Caco-2 (cell line): ENCODE measurements around the gene ZNF385A. TPM values are rescaled to one million over a fixed set of nuclear protein-coding genes. Genes with fewer than 3 reads are reported as not detected.

Source experiments
- BruUV-seq: library from RNA; stranded (reverse); fragments of 400-500 nt; replicated peaks from 2 replicates; lab custom pipeline; 2021; lab: Mats Ljungman, UMichigan
- CTCF ChIA-PET: fragments of 300-600 bp; sonication (Branson Sonifier 250); formaldehyde crosslinking; loops from one replicate; lab custom pipeline; 2022; ENCODE audit warnings: antibody characterized with exemption; lab: Charles Lee
- POLR2A ChIA-PET: fragments of 300-600 bp; sonication (Branson Sonifier 250); formaldehyde crosslinking; loops from one replicate; lab custom pipeline; 2022; ENCODE audit warnings: antibody characterized with exemption; lab: Charles Lee
- DNase-seq, 2 experiments: peaks; one replicate each; pipeline versions ENCODE4 v3.0.0 to v3.0.0-alpha.2; 2020 to 2022
- H3K27me3 ChIP-seq: replicated peaks from 2 replicates; pipeline ENCODE4 v1.6.0; 2011; ENCODE audit warnings: low read length; ENCODE audit not compliant: control insufficient read depth, insufficient read depth
- H3K36me3 ChIP-seq: 2 replicates; pipeline ENCODE4 v1.5.1; 2011; ENCODE audit warnings: low read length; ENCODE audit not compliant: control insufficient read depth, insufficient read depth
- H3K4me1 ChIP-seq: fragments of 250-450 bp; sonication (Bioruptor Pico); 2 replicates; pipeline ENCODE4 v1.5.1; 2020; ENCODE audit warnings: mild to moderate bottlenecking
- H3K4me3 ChIP-seq: 2 replicates; pipeline ENCODE4 v1.5.1; 2011; ENCODE audit warnings: low read depth, mild to moderate bottlenecking, control low read depth, low read length
- H3K9me3 ChIP-seq: fragments of 250-450 bp; sonication (Bioruptor Pico); 2 replicates; pipeline ENCODE4 v1.5.1; 2020; ENCODE audit warnings: mild to moderate bottlenecking, moderate library complexity
- H3K27ac Mint-ChIP-seq: one replicate; pipeline ENCODE4 v1.8.0; 2022; ENCODE audit warnings: mixed read lengths; ENCODE audit not compliant: unreplicated experiment
- H3K27me3 Mint-ChIP-seq: one replicate; pipeline ENCODE4 v1.8.0; 2022; ENCODE audit warnings: mixed read lengths; ENCODE audit not compliant: insufficient read depth, unreplicated experiment
- H3K36me3 Mint-ChIP-seq: one replicate; pipeline ENCODE4 v1.8.0; 2022; ENCODE audit warnings: mild to moderate bottlenecking, mixed read lengths; ENCODE audit not compliant: insufficient read depth, unreplicated experiment
- H3K4me1 Mint-ChIP-seq: one replicate; pipeline ENCODE4 v1.8.0; 2022; ENCODE audit warnings: low read depth, mixed read lengths; ENCODE audit not compliant: unreplicated experiment
- H3K4me3 Mint-ChIP-seq: one replicate; pipeline ENCODE4 v1.8.0; 2022; ENCODE audit warnings: mild to moderate bottlenecking, moderate library complexity, mixed read lengths; ENCODE audit not compliant: unreplicated experiment
- H3K9me3 Mint-ChIP-seq: one replicate; pipeline ENCODE4 v1.8.0; 2022; ENCODE audit warnings: mixed read lengths; ENCODE audit not compliant: unreplicated experiment
- CTCF ChIP-seq, 2 experiments: fragments of 200-600 bp in 1 of 2; IDR thresholded peaks; 1 replicate in 1 of 2; 2 replicates in 1 of 2; pipeline versions ENCODE4 v1.5.1 to v1.8.0; 2011 to 2022; ENCODE audit warnings: antibody characterized with exemption in 1 of 2, control low read depth in 1 of 2, inconsistent platforms in 1 of 2, low read depth in 1 of 2, low read length in 1 of 2, mild to moderate bottlenecking in 1 of 2, moderate library complexity in 1 of 2; ENCODE audit not compliant: insufficient read depth in 1 of 2, severe bottlenecking in 1 of 2, unreplicated experiment in 1 of 2
- intact Hi-C: fragments of 100-400 bp; cut with micrococcal nuclease; formaldehyde crosslinking; loops from one replicate; pipeline ENCODE4 v1.10.0; 2022; ENCODE audit not compliant: unreplicated experiment
- total RNA-seq: library from RNA; stranded (reverse); gene quantifications from 2 replicates; pipeline ENCODE4 v1.2.3, GENCODE V29; 2022

ZNF385A gene
- total RNA-seq, 1 experiment from 2014 or later, result 8.4 TPM

GRCh38 chr12:54428050-54429013 lies 43.8 kb upstream of the ZNF385A start:
- Mint-ChIP-seq H3K9me3 (no peaks in the 10 kb centered on the region), H3K4me3 (no peak overlapping the region), H3K36me3 (peaks cover 6% of the 10 kb centered on the region), H3K27me3 (peaks cover 3% of the 10 kb centered on the region), H3K4me1 (peaks cover 10% of the 10 kb centered on the region), H3K27ac (no peak overlapping the region)
- Histone ChIP-seq H3K36me3 (no peaks in the 10 kb centered on the region), H3K9me3 (no peaks in the 10 kb centered on the region), H3K4me3 (no peak overlapping the region), H3K4me1 (peaks cover 7% of the 10 kb centered on the region; the same call in 1 of the 2 replicates), H3K27me3 (no peaks in the 10 kb centered on the region)
- intact Hi-C loops, result no loop called here
- no peak for DNase-seq
- ChIA-PET POLR2A (interaction anchor here (0.6 kb wide), 1 partner anchor 12 kb away, joined by 3 read pairs; no protein-coding TSS in a partner anchor), CTCF (interaction anchor here (0.5 to 2.2 kb wide), 3 partner anchors 24 to 121 kb away, joined by 3 to 10 read pairs (median 3); no protein-coding TSS in a partner anchor)
- no peak for TF ChIP-seq CTCF (IDR thresholded peaks at IDR 0.05; ENCODE audit: insufficient read depth in 1 of 2, low read depth in 1 of 2, low read length in 1 of 2, severe bottlenecking in 1 of 2, unreplicated experiment in 1 of 2)
- BruUV-seq, result no TSS peak

GRCh38 chr12:54427106-54427505 lies 42.6 kb upstream of the ZNF385A start:
- intact Hi-C loops, result no loop called here
- Mint-ChIP-seq H3K9me3 (no peaks in the 10 kb centered on the region), H3K36me3 (peaks cover 5% of the 10 kb centered on the region), H3K4me1 (peaks cover 6% of the 10 kb centered on the region), H3K4me3 (no peak overlapping the region), H3K27me3 (peaks cover 3% of the 10 kb centered on the region), H3K27ac (no peak overlapping the region)
- Histone ChIP-seq H3K27me3 (no peaks in the 10 kb centered on the region), H3K4me3 (no peak overlapping the region), H3K9me3 (no peaks in the 10 kb centered on the region), H3K4me1 (peaks cover 2% of the 10 kb centered on the region; the same call in 1 of the 2 replicates), H3K36me3 (no peaks in the 10 kb centered on the region)
- no TSS peak for BruUV-seq
- DNase-seq, result no peak
- TF ChIP-seq CTCF (IDR thresholded peaks at IDR 0.05; ENCODE audit: insufficient read depth in 1 of 2, low read depth in 1 of 2, low read length in 1 of 2, severe bottlenecking in 1 of 2, unreplicated experiment in 1 of 2), result no peak
- ChIA-PET CTCF (interaction anchor here (2.2 kb wide), 1 partner anchor 28 kb away, joined by 10 read pairs; no protein-coding TSS in a partner anchor), POLR2A (no interaction called here)

DNA sequence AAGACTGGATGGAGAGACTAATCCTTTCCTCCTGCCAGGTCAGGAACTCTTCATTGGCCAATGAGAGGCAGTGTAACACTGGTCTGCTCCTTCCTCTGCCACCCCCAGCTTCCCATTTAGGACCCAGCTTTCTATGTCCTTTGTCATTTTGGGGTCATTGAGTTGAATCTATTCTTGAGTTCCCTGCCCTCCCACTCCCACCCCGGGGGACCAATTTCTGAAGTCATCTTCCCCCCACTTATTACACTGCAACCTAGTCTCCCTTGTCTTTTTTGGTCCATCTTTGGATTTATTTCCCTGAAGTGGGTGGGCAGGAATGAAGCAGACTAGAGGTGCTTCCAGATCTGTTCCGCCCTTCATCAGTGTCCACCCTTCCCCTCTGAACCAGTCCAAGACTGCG lies 42.2 kb upstream of the ZNF385A start:
- peaks cover 1% of the 10 kb centered on the region for H3K4me1 Mint-ChIP-seq
- peaks cover under 1% of the 10 kb centered on the region for H3K36me3 Mint-ChIP-seq

More for the DNA sequence above, 42.2 kb upstream of the ZNF385A start:
- H3K9me3 Mint-ChIP-seq, result no peaks in the 10 kb centered on the region
- no peak overlapping the region for H3K4me3 Mint-ChIP-seq
- no peak overlapping the region for H3K27ac Mint-ChIP-seq
- H3K4me1 ChIP-seq, result no peaks in the 10 kb centered on the region
- no peak for DNase-seq
- no peaks in the 10 kb centered on the region for H3K9me3 ChIP-seq
- no TSS peak for BruUV-seq
- H3K27me3 ChIP-seq, result no peaks in the 10 kb centered on the region
- no peak for TF ChIP-seq CTCF (IDR thresholded peaks at IDR 0.05; ENCODE audit: insufficient read depth in 1 of 2, low read depth in 1 of 2, low read length in 1 of 2, severe bottlenecking in 1 of 2, unreplicated experiment in 1 of 2)
- ChIA-PET POLR2A (no interaction called here), CTCF (interaction anchor here (2.2 kb wide), 1 partner anchor 27 kb away, joined by 10 read pairs; no protein-coding TSS in a partner anchor)
- H3K27me3 Mint-ChIP-seq, result peaks cover 3% of the 10 kb centered on the region
- H3K36me3 ChIP-seq, result no peaks in the 10 kb centered on the region
- intact Hi-C loops, result no loop called here
- H3K4me3 ChIP-seq, result no peak overlapping the region
